ENCODE results near the gene DNM3. TPM values are rescaled to one million over a fixed set of nuclear protein-coding genes. Genes with fewer than 3 reads are reported as not detected.

Gene DNM3
- polyA plus RNA-seq, 1 donor = 3.9 TPM

- no peak for DNase-seq
These were observed 78.9 kb downstream of the DNM3 start for GRCh38 chr1:171919891-171920887.

- DNase-seq = no peak
These were observed 81.7 kb downstream of the DNM3 start for GRCh38 chr1:171922999-171923398.

- no peak for DNase-seq
These were observed 87.8 kb downstream of the DNM3 start for GRCh38 chr1:171929121-171929520.

GRCh38 chr1:171931752-171932151, 90.5 kb downstream of the DNM3 start:
- DNase-seq = no peak

- DNase-seq = no peak
These were observed 93.4 kb downstream of the DNM3 start for GRCh38 chr1:171934664-171935063.

- DNase-seq = no peak
These were observed 93.8 kb downstream of the DNM3 start for GRCh38 chr1:171935086-171935485.

- DNase-seq = no peak
These were observed 94.4 kb downstream of the DNM3 start for GRCh38 chr1:171935664-171936063.

GRCh38 chr1:171937938-171938337, 96.6 kb downstream of the DNM3 start:
- DNase-seq = no peak

- DNase-seq = no peak
These were observed 98.4 kb downstream of the DNM3 start for GRCh38 chr1:171939740-171940139.

GRCh38 chr1:171940368-171940767, 99.1 kb downstream of the DNM3 start:
- DNase-seq = no peak

GRCh38 chr1:171941920-171942319, 100.6 kb downstream of the DNM3 start:
- no peak for DNase-seq

- no peak for DNase-seq
These were observed 102.8 kb downstream of the DNM3 start for GRCh38 chr1:171943973-171944561.

- DNase-seq = no peak
These were observed 107.2 kb downstream of the DNM3 start for GRCh38 chr1:171948511-171948910.

GRCh38 chr1:171949316-171949715, 108.0 kb downstream of the DNM3 start:
- no peak for DNase-seq

GRCh38 chr1:171953835-171954234, 112.5 kb downstream of the DNM3 start:
- DNase-seq = no peak

GRCh38 chr1:171954361-171954760, 113.1 kb downstream of the DNM3 start:
- no peak for DNase-seq

GRCh38 chr1:171961861-171962260, 120.6 kb downstream of the DNM3 start:
- no peak for DNase-seq

- DNase-seq = no peak
These were observed 122.5 kb downstream of the DNM3 start for GRCh38 chr1:171963762-171964161.

- DNase-seq = no peak
These were observed 124.5 kb downstream of the DNM3 start for GRCh38 chr1:171965777-171966176.

GRCh38 chr1:171966426-171967220, 125.3 kb downstream of the DNM3 start:
- no peak for DNase-seq

- no peak for DNase-seq
These were observed 127.9 kb downstream of the DNM3 start for GRCh38 chr1:171969226-171969625.

GRCh38 chr1:171969813-171970212, 128.5 kb downstream of the DNM3 start:
- DNase-seq = no peak

- DNase-seq = no peak
These were observed 131.5 kb downstream of the DNM3 start for GRCh38 chr1:171972846-171973245.
